Stomach (tissue), 9 donors: ENCODE measurements around the gene EIF1AD. TPM values are rescaled to one million over a fixed set of nuclear protein-coding genes. Genes with fewer than 3 reads are reported as not detected.

Source experiments
- DNase-seq, 2 donors: peaks; one replicate each; pipeline versions ENCODE4 v3.0.0 to v3.0.0-alpha.2; 2013 to 2019
- H3K27ac ChIP-seq, 5 donors: fragments of 200-600 bp in 4 of 5; sonication (generic) in 4 of 5; one replicate each; pipeline ENCODE4 v1.5.1; 2013 to 2019; ENCODE audit warnings: mild to moderate bottlenecking in 1 of 5, moderate library complexity in 1 of 5
- H3K27me3 ChIP-seq, 3 donors: fragments of 200-600 bp; sonication (generic); one replicate each; pipeline ENCODE4 v1.5.1; 2017 to 2019; ENCODE audit warnings: mixed run types in 1 of 3
- H3K36me3 ChIP-seq, 4 donors: fragments of 200-600 bp; sonication (generic); 1 replicate in 3 of 4; 2 replicates in 1 of 4; pipeline ENCODE4 v1.5.1; 2016 to 2019
- H3K4me1 ChIP-seq, 4 donors: fragments of 200-600 bp; sonication (generic); one replicate each; pipeline ENCODE4 v1.5.1; 2016 to 2019
- H3K4me3 ChIP-seq, 4 donors: fragments of 200-600 bp; sonication (generic) in 3 of 4; one replicate each; pipeline ENCODE4 v1.5.1; 2016 to 2019; ENCODE audit warnings: mild to moderate bottlenecking in 1 of 4
- H3K9me3 ChIP-seq, 4 donors: fragments of 200-600 bp; sonication (generic); one replicate each; pipeline ENCODE4 v1.5.1; 2016 to 2019
- CTCF ChIP-seq, 7 experiments: fragments of 450-650 bp in 4 of 7; fragments of 200-600 bp in 3 of 7; sonication (generic) in 3 of 7; IDR thresholded peaks; one replicate each; pipeline ENCODE4 v1.5.1; 2016 to 2019; ENCODE audit warnings: antibody characterized with exemption in 7 of 7, control low read depth in 2 of 7, mild to moderate bottlenecking in 1 of 7
- EP300 ChIP-seq: sonication (generic); formaldehyde crosslinking; IDR thresholded peaks from one replicate; pipeline ENCODE4 v1.6.1; 2017; ENCODE audit warnings: antibody characterized with exemption
- POLR2A ChIP-seq, 4 donors: fragments of 450-650 bp; IDR thresholded peaks; one replicate each; pipeline ENCODE4 v1.6.1; 2016; ENCODE audit warnings: antibody characterized with exemption in 4 of 4, control low read depth in 2 of 4, mild to moderate bottlenecking in 1 of 4, moderate library complexity in 1 of 4
- POLR2AphosphoS5 ChIP-seq, 3 donors: sonication (generic); formaldehyde crosslinking; IDR thresholded peaks; one replicate each; pipeline ENCODE4 v1.6.1; 2016; ENCODE audit warnings: antibody characterized with exemption in 3 of 3
- WGBS, 5 donors: extraction: QIAGEN DNeasy Blood & Tissue Kit in 3 of 5; methylation state at CpG; one replicate each; pipeline versions ENCODE4 v1.1.5 to v1.1.7; 2013 to 2018; 5-methylcytosine and 5-hydroxymethylcytosine counted together
- intact Hi-C: fragments of 100-400 bp; cut with DNase I; formaldehyde crosslinking; loops from one replicate; pipeline ENCODE4 v1.15.1; 2023; ENCODE audit warnings: low total_unique reads
- polyA plus RNA-seq, 3 donors: library from polyadenylated mRNA; stranded (reverse); fragments of 200-250 nt; gene quantifications; one replicate each; pipeline ENCODE4 v1.2.3, GENCODE V29; 2013
- total RNA-seq, 5 donors: library from RNA; depleted of rRNA; stranded (reverse); fragments of >200 nt; gene quantifications; one replicate each; pipeline versions ENCODE4 v1.1.0 to v1.2.3, GENCODE V29; 2014 to 2016
- donor health status: healthy with polysubstance abuse.
- donor health status: Bipolar disorder and iron deficiency.
- donor health status: healthy.

The EIF1AD gene
- total and polyA plus RNA-seq, 8 donors, result 3.8 to 26.1 (median 13.1) TPM; not detected in 1

DNA sequence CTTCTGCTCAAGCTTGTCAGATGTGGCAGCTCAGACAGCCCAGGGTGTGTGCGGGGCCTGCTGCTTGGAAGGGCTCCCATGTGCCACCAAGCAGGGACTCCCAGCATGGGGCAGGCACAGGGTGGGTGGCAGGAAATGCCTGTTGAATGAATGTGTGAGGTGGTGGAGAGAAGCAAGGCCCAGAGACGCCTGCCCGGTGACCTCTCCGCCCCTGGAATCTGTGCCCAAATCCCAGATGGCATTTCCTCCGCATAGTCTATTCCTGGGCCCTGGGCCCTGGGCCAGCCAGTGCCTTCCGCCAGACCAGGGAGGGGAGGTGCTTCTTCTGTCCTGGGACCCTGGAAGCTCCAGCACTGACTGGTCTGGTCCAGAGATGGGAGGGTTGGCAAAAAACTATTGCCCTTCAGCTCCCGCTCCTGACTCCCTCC is 13.5 kb upstream of the EIF1AD start:
- Histone ChIP-seq H3K36me3 (no peaks in the 10 kb centered on the region), H3K9me3 (no peaks in the 10 kb centered on the region), H3K4me3 (no peak overlapping the region), H3K27ac (peak overlapping the region in 1 of 5 donors; percentile 23), H3K27me3 (peaks cover 0 to 36% (median 22%) of the 10 kb centered on the region in 3 donors), H3K4me1 (peaks cover 0 to 16% (median 12%) of the 10 kb centered on the region in 4 donors)
- no peak for DNase-seq
- TF ChIP-seq POLR2A (IDR thresholded peaks at IDR 0.05), result no peak
- TF ChIP-seq CTCF (IDR thresholded peaks at IDR 0.05), result no peak
- no peak for TF ChIP-seq POLR2AphosphoS5 (IDR thresholded peaks at IDR 0.05)
- TF ChIP-seq EP300, result no peak
- 68 to 84% (median 77%) methylated on average over 7 of the region's 7 CpGs for WGBS, 5 donors
- intact Hi-C loops, result no loop called here

DNA sequence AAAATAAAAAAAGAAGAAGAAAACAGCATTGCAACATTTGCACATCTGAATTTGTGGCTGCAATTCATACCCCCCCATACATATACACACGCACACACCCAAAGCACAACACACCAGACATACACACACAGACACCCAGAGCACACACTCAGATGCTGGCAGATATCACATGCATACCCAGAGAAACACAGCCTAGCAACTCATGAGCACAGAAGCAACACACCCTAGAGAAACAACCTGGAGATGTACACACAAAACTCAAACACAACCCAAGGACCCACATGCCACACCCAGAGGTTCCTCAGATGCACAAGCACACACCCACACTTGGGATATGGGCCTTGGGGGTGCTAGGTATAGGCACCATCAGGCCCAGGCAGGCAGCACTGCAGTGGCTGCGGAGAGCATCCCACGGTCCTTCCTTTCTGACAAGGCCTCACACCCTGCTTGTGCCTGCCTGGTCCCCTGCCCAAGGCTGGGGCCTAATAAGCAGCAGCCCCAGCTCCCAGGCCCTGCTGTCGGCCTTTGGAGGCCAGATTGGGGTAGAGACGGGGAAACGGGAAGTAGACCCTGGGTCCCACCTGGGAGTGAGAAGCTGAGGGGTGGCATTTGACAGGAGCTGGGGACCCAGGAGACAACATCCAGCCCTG is 13.0 kb upstream of the EIF1AD start:
- 87 to 93% (median 91%) methylated on average over 6 of the region's 6 CpGs for WGBS, 5 donors
- no peaks in the 10 kb centered on the region for H3K36me3 ChIP-seq
- H3K9me3 ChIP-seq, result no peaks in the 10 kb centered on the region
- peak overlapping the region in 1 of 5 donors; percentile 23 for H3K27ac ChIP-seq
- no peak overlapping the region for H3K4me3 ChIP-seq
- TF ChIP-seq POLR2A (IDR thresholded peaks at IDR 0.05), result no peak
- TF ChIP-seq POLR2AphosphoS5 (IDR thresholded peaks at IDR 0.05), result no peak
- TF ChIP-seq EP300, result no peak
- no peak for TF ChIP-seq CTCF (IDR thresholded peaks at IDR 0.05)
- peaks cover 0 to 16% (median 12%) of the 10 kb centered on the region in 4 donors for H3K4me1 ChIP-seq
- intact Hi-C loops, result no loop called here
- no peak for DNase-seq
- peaks cover 0 to 40% (median 24%) of the 10 kb centered on the region in 3 donors for H3K27me3 ChIP-seq

DNA sequence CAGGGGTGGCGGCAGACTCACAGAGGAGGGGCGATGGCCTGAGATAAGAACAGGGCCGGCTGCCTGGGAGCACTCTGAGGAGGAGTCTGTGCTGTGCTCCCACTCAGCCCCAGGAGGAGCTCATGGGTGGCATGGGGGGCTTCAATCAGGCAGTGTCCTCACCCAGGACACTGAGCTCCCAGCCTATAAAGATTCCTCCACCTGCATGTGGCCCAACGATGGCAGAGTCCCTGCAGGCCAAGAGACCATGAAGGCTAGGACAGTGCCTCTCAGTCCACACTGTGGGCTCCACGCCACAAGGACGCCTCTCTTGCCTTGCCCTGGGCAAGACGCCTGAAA is 11.8 kb upstream of the EIF1AD start:
- Histone ChIP-seq H3K4me3 (no peak overlapping the region), H3K9me3 (no peaks in the 10 kb centered on the region), H3K27ac (no peak overlapping the region), H3K27me3 (peaks cover 0 to 42% (median 24%) of the 10 kb centered on the region in 3 donors), H3K36me3 (no peaks in the 10 kb centered on the region), H3K4me1 (peaks cover 0 to 16% (median 12%) of the 10 kb centered on the region in 4 donors)
- intact Hi-C loops, result no loop called here
- WGBS, 5 donors, result 53 to 87% (median 65%) methylated on average over 4 to 7 of the region's 7 CpGs
- DNase-seq, result no peak
- TF ChIP-seq EP300 (no peak), CTCF (IDR thresholded peaks at IDR 0.05) (no peak), POLR2AphosphoS5 (IDR thresholded peaks at IDR 0.05) (no peak), POLR2A (IDR thresholded peaks at IDR 0.05) (no peak)

DNA sequence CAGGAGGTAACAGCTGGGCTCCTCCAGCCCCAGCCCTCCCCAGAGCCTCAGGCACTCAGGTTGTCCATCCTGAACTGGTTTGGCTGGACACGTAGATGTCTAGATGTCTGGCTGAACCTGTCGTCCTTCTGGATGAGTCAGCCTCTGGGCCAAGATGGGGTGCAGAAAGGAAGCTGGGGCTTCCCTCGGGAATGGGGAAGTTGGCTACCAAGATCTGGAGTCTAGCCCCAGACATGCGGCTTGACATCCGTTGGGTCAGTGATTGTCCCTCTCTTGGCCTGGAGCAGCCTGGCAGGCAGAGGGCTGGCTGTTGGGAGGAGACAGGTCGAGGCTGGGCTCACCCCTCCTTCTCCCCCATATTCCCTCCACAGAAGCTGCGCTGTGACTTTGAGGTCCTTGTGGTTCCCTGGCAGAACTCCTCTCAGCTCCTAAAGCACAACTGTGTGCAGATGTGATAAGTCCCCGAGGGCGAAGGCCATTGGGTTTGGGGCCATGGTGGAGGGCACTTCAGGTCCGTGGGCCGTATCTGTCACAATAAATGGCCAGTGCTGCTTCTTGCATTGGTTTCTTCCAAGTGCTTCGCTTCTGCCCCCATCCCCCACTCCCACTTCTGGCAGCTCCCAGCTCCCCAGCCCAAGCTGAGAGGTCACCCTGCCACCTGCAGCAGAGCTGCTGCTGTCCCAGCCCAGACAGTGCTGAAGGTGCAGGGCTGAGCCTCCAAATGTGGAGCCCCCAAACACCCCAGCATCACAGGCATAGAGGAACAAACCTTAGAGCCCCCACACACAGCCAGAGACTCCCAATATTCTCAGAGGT is 11.2 kb upstream of the EIF1AD start:
- no peak for DNase-seq
- whole genome bisulfite sequencing, 5 donors, result 45 to 62% (median 52%) methylated on average over 11 to 12 of the region's 12 CpGs
- H3K27ac ChIP-seq, result no peak overlapping the region
- H3K9me3 ChIP-seq, result no peaks in the 10 kb centered on the region
- no peak overlapping the region for H3K4me3 ChIP-seq
- peaks cover 0 to 16% (median 12%) of the 10 kb centered on the region in 4 donors for H3K4me1 ChIP-seq
- TF ChIP-seq EP300 (no peak), POLR2AphosphoS5 (IDR thresholded peaks at IDR 0.05) (no peak), POLR2A (IDR thresholded peaks at IDR 0.05) (no peak), CTCF (IDR thresholded peaks at IDR 0.05) (no peak)
- intact Hi-C loops, result no loop called here
- peaks cover 0 to 42% (median 24%) of the 10 kb centered on the region in 3 donors for H3K27me3 ChIP-seq
- H3K36me3 ChIP-seq, result no peaks in the 10 kb centered on the region
